Nephron (organoid): ENCODE measurements around the gene NFKBIA.
"Not testable (repeated sequence)": the region's sequence is repeated elsewhere in the genome, so short reads cannot be mapped to it uniquely, and the experiment has no call there.

Experiments
- H3K27ac Mint-ChIP-seq, 3 experiments: 2 replicates each; pipeline ENCODE4 v1.8.0; 2020; ENCODE audit warnings: mixed read lengths in 3 of 3, mild to moderate bottlenecking in 2 of 3, moderate library complexity in 1 of 3
- H3K27me3 Mint-ChIP-seq: 2 replicates; pipeline ENCODE4 v1.8.0; 2021; ENCODE audit warnings: low read depth, mild to moderate bottlenecking, moderate library complexity, mixed read lengths
- H3K36me3 Mint-ChIP-seq: 2 replicates; pipeline ENCODE4 v1.8.0; 2020; ENCODE audit warnings: low read depth, mixed read lengths
- H3K4me1 Mint-ChIP-seq: 2 replicates; pipeline ENCODE4 v1.8.0; 2020; ENCODE audit warnings: mixed read lengths
- H3K4me3 Mint-ChIP-seq, 3 experiments: 2 replicates each; pipeline ENCODE4 v1.8.0; 2020; ENCODE audit warnings: mild to moderate bottlenecking in 3 of 3, mixed read lengths in 3 of 3, moderate library complexity in 2 of 3
- H3K9me3 Mint-ChIP-seq: 2 replicates; pipeline ENCODE4 v1.8.0; 2020; ENCODE audit warnings: mixed read lengths
- TF ChIP-seq, protein P1 (sequence below), 3 experiments: fragments of 200-600 bp; sonication (generic); IDR thresholded peaks; one replicate each; pipeline ENCODE4 v1.5.0; 2021; ENCODE audit warnings: antibody characterized with exemption in 3 of 3; ENCODE audit not compliant: unreplicated experiment in 3 of 3

The NFKBIA gene

DNA sequence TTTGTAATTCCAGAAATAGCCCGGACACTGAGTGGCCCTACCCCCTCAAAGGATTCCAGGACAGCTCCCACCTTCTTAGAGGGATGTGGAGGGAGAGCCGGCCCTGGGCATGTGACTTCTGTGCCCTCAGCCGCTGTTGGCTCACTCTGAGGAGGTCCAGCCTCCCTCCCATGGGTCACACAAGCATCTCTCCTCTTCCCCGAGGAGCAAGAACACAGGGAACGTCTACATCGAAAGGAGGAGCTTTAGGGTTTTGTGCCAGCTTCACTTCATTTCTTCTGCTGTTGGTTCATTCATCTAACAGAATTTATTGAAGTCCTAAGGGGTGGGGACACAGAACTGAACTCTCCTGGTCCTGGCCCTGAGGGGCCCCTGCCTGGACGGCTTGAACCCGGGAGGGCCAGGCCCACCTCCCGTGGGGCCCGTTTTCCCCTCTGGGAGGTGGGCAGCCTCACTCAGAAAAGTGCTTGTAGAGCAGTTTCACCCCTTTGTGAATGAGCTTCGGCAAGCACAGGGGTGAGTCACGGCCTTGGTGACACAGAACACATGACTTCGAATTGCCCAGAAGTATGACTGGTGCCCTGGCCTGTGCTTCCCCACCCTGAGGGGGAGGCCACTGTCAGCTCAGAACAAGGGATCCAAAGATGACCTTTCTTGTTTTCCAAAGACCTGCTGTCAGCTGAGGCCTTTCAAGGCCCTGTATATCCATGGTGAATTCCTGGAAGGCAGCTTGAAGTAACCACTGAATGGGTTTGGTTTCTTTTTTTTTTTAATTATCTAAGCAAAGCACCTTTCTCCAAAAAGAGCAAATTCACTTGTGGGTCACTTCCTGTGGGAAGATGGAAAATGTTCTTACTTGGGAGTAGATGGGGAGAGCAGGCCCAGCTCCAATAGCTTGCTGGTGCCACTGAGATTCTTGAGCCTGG is 39.2 kb downstream of the NFKBIA start:
- Mint-ChIP-seq H3K4me3 (no peak overlapping the region), H3K27ac (peak overlapping the region; percentile 53 to 81 (median 75)), H3K27me3 (no peaks in the 10 kb centered on the region), H3K36me3 (no peaks in the 10 kb centered on the region), H3K4me1 (peaks cover 37% of the 10 kb centered on the region), H3K9me3 (no peaks in the 10 kb centered on the region)
- TF ChIP-seq, protein P1, sequence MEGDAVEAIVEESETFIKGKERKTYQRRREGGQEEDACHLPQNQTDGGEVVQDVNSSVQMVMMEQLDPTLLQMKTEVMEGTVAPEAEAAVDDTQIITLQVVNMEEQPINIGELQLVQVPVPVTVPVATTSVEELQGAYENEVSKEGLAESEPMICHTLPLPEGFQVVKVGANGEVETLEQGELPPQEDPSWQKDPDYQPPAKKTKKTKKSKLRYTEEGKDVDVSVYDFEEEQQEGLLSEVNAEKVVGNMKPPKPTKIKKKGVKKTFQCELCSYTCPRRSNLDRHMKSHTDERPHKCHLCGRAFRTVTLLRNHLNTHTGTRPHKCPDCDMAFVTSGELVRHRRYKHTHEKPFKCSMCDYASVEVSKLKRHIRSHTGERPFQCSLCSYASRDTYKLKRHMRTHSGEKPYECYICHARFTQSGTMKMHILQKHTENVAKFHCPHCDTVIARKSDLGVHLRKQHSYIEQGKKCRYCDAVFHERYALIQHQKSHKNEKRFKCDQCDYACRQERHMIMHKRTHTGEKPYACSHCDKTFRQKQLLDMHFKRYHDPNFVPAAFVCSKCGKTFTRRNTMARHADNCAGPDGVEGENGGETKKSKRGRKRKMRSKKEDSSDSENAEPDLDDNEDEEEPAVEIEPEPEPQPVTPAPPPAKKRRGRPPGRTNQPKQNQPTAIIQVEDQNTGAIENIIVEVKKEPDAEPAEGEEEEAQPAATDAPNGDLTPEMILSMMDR (IDR thresholded peaks at IDR 0.05; ENCODE audit: unreplicated experiment in 3 of 3) = no peak

DNA sequence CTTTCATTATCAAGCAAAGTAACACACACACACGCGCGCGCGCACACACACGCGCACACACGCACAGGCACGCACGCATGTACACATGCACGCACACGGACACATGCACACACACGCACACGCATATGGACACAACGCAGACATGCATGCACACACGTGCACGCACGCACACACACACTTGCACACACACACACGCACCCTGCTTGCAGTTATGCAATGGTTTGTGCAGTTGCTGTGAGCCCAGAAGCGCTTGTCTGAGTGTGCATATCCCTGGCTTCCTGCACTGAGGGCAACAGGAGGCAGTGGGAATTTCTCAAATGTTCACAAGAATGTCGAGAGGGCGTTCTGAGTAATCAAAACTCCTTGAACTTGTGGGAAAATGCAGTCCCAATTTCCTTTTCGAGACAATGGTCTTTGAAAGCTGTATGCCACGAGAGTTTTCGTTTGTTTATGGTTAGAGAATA is 41.6 kb downstream of the NFKBIA start:
- H3K27ac Mint-ChIP-seq = peak overlapping the region in 2 of 3 experiments; percentile 50 to 77
- no peak overlapping the region for H3K4me3 Mint-ChIP-seq
- H3K36me3 Mint-ChIP-seq = no peaks in the 10 kb centered on the region
- no peaks in the 10 kb centered on the region for H3K27me3 Mint-ChIP-seq
- peaks cover 24% of the 10 kb centered on the region for H3K4me1 Mint-ChIP-seq
- H3K9me3 Mint-ChIP-seq = no peaks in the 10 kb centered on the region
- TF ChIP-seq, protein P1 (IDR thresholded peaks at IDR 0.05; ENCODE audit: unreplicated experiment in 3 of 3) = no peak

DNA sequence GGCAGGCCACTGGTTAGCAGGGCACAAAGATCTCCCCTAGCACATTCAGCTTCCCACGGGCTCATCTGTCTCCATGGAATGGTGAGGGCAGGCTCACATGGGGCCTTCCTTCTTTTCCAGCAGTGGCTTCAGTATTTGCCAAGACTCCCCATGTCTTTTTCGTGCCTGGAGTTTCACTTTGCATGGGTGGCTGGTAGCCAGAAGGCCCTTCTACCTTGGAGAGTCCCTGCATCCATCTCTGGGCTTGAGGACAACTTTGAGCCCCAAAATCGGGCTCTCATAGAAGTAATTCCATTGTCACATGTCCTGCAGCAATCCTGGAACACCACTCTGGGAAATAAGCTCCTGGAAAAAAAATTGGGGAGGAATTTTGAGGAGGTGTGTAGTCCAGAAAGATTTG is 42.1 kb downstream of the NFKBIA start:
- Mint-ChIP-seq H3K36me3 (no peaks in the 10 kb centered on the region), H3K4me1 (peaks cover 19% of the 10 kb centered on the region), H3K27me3 (no peaks in the 10 kb centered on the region), H3K27ac (peak overlapping the region in 2 of 3 experiments; percentile 50 to 77), H3K9me3 (no peaks in the 10 kb centered on the region), H3K4me3 (no peak overlapping the region)
- TF ChIP-seq, protein P1 (IDR thresholded peaks at IDR 0.05; ENCODE audit: unreplicated experiment in 3 of 3) = no peak

DNA sequence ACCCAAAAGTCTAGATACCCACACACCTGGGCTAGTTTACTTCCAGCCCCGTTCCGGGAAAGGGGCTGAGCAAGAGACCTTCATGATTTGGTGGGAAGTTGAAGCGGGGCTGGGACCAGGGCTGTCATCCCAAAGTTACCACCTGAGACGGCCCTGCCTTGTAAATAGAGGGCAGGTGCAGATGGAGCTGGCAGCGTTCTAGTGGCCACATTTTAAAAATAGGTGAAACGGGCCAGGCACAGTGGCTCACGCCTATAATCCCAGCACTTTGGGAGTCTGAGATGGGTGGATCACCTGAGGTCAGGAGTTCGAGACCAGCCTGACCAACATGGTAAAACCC is 43.4 kb downstream of the NFKBIA start:
- no peaks in the 10 kb centered on the region for H3K36me3 Mint-ChIP-seq
- peaks cover 15% of the 10 kb centered on the region for H3K4me1 Mint-ChIP-seq
- no peak overlapping the region for H3K27ac Mint-ChIP-seq
- H3K27me3 Mint-ChIP-seq = no peaks in the 10 kb centered on the region
- H3K9me3 Mint-ChIP-seq = no peaks in the 10 kb centered on the region
- no peak overlapping the region for H3K4me3 Mint-ChIP-seq
- TF ChIP-seq, protein P1 (IDR thresholded peaks at IDR 0.05; ENCODE audit: unreplicated experiment in 3 of 3) = no peak

DNA sequence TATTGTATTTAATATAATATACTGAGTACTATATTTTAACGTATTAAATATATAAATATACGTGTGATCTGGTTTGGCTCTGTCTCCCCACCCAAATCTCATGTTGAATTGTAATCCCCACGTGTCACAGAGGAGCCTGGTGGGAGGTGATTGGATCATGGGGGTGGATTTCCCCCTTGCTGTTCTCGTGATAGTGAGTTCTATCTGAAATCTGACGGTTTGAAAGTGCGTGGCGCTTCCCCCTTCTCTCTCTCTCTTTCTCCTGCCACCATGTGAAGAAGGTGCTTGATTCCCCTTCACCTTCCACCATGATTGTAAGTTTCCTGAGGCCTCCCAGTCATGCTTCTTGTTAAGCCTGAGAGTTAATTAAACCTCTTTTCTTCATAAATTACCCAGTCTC is 44.9 kb downstream of the NFKBIA start:
- not testable (repeated sequence) for H3K36me3 Mint-ChIP-seq, H3K27me3 Mint-ChIP-seq, H3K9me3 Mint-ChIP-seq, H3K4me3 Mint-ChIP-seq, H3K27ac Mint-ChIP-seq
- H3K4me1 Mint-ChIP-seq = peaks cover 11% of the 10 kb centered on the region

DNA sequence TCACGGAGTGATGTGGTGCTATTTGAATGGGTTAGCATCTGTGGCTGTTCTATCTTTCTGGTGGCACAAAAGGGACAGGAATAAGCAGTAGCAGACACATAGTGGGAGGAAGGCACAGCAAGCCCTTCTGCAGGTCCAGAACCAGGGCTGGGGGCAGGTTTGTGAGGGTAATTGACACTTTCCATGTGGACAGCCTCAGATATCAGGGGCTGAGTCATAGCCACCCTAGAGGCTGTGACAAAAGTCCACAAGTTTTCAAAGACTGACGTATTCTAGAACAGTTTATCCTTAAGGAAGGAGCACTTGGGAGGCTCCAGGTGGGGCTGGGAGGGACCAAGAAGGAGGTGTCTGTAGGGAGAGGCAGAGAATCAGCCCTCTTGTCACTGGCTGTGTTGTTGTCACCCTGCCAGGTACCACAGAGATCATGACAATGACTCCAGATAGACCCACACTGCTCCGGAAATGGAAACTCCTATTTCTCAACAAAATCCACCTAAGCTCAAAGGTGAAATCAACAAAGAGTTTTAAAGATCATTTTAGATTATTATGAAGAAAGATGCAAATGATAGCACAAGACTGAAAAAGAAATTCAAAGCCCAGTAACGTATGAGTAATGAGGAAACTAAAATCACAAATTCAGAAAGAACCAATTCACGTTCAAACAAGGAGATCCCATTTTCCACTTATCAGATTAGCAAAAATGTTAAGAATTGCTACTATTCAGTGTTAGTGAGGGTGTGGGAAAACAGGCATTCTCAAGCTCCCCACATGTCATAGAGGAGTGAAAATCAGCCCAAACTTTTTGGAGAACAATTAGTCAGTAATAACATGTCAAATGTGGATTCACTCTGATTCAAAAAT is 48.3 kb downstream of the NFKBIA start:
- TF ChIP-seq, protein P1 (IDR thresholded peaks at IDR 0.05; ENCODE audit: unreplicated experiment in 3 of 3) = no peak
- Mint-ChIP-seq H3K9me3 (no peaks in the 10 kb centered on the region), H3K27ac (peak overlapping the region in 1 of 3 experiments; percentile 73), H3K4me1 (peaks cover 14% of the 10 kb centered on the region), H3K27me3 (no peaks in the 10 kb centered on the region), H3K36me3 (no peaks in the 10 kb centered on the region), H3K4me3 (no peak overlapping the region)

DNA sequence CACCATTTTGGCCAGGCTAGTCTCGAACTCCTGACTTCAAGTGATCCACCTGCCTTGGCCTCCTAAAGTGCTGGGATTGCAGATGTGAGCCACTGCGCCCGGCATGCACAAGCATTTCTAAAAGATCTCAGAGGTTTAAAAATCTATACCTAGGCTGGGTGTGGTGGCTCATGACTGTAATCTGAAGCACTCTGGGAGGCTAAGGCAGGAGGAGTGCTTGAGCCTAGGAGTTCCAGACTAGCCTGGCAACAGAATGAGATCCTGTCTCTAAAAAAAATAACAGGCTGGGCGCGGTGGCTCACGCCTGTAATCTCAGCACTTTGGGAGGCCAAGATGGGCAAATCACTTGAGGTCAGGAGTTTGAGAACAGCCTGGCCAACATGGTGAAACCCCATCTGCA is 49.3 kb downstream of the NFKBIA start:
- H3K4me1 Mint-ChIP-seq = peaks cover 14% of the 10 kb centered on the region
- H3K27me3 Mint-ChIP-seq, H3K4me3 Mint-ChIP-seq, H3K9me3 Mint-ChIP-seq, H3K27ac Mint-ChIP-seq, H3K36me3 Mint-ChIP-seq: not testable (repeated sequence)
